H1 (cell line): ENCODE measurements around the gene NREP. TPM values are rescaled to one million over a fixed set of nuclear protein-coding genes. Genes with fewer than 3 reads are reported as not detected.

Experiments
- EGR1 ChIP-seq: IDR thresholded peaks from 2 replicates; pipeline ENCODE4 v1.6.1; 2011; ENCODE audit warnings: low read depth, low read length, borderline replicate concordance
- SP2 ChIP-seq: IDR thresholded peaks from 2 replicates; pipeline ENCODE4 v1.6.1; 2012; ENCODE audit warnings: mild to moderate bottlenecking, low read length, inconsistent platforms
- SRF ChIP-seq: IDR thresholded peaks from 2 replicates; pipeline ENCODE4 v1.6.1; 2011; ENCODE audit warnings: mild to moderate bottlenecking, low read depth, low read length, moderate library complexity
- TEAD4 ChIP-seq: IDR thresholded peaks from 2 replicates; pipeline ENCODE4 v1.6.1; 2012; ENCODE audit warnings: low read depth, low read length, inconsistent platforms, mixed read lengths
- polyA plus RNA-seq, 7 experiments: library from polyadenylated mRNA; depleted of rRNA in 3 of 7; stranded (reverse) in 5 of 7; unstranded in 2 of 7; fragments of >200 nt in 5 of 7; fragments of 200-250 nt in 2 of 7; gene quantifications; 1 replicate in 5 of 7; 2 replicates in 1 of 7; 4 replicates in 1 of 7; pipeline versions ENCODE4 v1.2.1 to v1.2.3, GENCODE V29; 2011 to 2013; ENCODE audit warnings: missing spikeins in 2 of 7, mixed read lengths in 2 of 7
- total RNA-seq: library from RNA; stranded (reverse); fragmentation: NEBNext Ultra II Directional; extraction: Animal tissue kit (Norgen Biotek cat#: 25700); gene quantifications from 2 replicates; pipeline ENCODE4 v1.2.1, GENCODE V29; 2021
- TF ChIP-seq, protein P1 (sequence below): fragments of 300-600 bp; sonication (generic); IDR thresholded peaks from 2 replicates; pipeline ENCODE4 v1.7.1; 2012; ENCODE audit warnings: low read length, moderate library complexity, mild to moderate bottlenecking, inconsistent platforms; ENCODE audit not compliant: insufficient replicate concordance
- TF ChIP-seq, protein P2 (sequence below): IDR thresholded peaks from 2 replicates; pipeline ENCODE4 v1.6.1; 2011; ENCODE audit warnings: low read depth, mild to moderate bottlenecking, low read length; ENCODE audit not compliant: insufficient read depth

The NREP gene
- total and polyA plus RNA-seq, 2 of the 8 experiments (the other 6 are each of a cell fraction or from before 2014, with no cell fraction given), result 254 to 301 TPM

DNA sequence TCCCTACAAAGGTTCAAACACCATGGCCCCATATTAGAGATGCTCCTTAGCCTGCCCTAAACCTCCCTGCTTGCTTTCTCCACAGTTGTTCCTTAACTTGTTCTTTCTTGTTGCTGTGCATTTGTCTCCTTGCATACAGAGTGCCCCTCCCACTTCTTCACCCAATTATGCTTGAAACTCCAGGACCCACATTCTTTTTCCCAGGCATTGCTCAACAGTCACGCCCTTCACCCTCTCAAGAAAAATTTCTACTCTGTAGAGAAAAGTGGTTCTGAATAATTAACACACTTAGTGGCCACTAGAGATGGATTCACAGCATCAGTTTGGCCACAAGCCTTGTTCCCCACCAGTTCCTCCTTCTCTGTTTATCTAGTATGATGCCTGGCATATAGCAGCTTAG lies 57.7 kb downstream of the NREP start (continued):
- TF ChIP-seq, protein P1, sequence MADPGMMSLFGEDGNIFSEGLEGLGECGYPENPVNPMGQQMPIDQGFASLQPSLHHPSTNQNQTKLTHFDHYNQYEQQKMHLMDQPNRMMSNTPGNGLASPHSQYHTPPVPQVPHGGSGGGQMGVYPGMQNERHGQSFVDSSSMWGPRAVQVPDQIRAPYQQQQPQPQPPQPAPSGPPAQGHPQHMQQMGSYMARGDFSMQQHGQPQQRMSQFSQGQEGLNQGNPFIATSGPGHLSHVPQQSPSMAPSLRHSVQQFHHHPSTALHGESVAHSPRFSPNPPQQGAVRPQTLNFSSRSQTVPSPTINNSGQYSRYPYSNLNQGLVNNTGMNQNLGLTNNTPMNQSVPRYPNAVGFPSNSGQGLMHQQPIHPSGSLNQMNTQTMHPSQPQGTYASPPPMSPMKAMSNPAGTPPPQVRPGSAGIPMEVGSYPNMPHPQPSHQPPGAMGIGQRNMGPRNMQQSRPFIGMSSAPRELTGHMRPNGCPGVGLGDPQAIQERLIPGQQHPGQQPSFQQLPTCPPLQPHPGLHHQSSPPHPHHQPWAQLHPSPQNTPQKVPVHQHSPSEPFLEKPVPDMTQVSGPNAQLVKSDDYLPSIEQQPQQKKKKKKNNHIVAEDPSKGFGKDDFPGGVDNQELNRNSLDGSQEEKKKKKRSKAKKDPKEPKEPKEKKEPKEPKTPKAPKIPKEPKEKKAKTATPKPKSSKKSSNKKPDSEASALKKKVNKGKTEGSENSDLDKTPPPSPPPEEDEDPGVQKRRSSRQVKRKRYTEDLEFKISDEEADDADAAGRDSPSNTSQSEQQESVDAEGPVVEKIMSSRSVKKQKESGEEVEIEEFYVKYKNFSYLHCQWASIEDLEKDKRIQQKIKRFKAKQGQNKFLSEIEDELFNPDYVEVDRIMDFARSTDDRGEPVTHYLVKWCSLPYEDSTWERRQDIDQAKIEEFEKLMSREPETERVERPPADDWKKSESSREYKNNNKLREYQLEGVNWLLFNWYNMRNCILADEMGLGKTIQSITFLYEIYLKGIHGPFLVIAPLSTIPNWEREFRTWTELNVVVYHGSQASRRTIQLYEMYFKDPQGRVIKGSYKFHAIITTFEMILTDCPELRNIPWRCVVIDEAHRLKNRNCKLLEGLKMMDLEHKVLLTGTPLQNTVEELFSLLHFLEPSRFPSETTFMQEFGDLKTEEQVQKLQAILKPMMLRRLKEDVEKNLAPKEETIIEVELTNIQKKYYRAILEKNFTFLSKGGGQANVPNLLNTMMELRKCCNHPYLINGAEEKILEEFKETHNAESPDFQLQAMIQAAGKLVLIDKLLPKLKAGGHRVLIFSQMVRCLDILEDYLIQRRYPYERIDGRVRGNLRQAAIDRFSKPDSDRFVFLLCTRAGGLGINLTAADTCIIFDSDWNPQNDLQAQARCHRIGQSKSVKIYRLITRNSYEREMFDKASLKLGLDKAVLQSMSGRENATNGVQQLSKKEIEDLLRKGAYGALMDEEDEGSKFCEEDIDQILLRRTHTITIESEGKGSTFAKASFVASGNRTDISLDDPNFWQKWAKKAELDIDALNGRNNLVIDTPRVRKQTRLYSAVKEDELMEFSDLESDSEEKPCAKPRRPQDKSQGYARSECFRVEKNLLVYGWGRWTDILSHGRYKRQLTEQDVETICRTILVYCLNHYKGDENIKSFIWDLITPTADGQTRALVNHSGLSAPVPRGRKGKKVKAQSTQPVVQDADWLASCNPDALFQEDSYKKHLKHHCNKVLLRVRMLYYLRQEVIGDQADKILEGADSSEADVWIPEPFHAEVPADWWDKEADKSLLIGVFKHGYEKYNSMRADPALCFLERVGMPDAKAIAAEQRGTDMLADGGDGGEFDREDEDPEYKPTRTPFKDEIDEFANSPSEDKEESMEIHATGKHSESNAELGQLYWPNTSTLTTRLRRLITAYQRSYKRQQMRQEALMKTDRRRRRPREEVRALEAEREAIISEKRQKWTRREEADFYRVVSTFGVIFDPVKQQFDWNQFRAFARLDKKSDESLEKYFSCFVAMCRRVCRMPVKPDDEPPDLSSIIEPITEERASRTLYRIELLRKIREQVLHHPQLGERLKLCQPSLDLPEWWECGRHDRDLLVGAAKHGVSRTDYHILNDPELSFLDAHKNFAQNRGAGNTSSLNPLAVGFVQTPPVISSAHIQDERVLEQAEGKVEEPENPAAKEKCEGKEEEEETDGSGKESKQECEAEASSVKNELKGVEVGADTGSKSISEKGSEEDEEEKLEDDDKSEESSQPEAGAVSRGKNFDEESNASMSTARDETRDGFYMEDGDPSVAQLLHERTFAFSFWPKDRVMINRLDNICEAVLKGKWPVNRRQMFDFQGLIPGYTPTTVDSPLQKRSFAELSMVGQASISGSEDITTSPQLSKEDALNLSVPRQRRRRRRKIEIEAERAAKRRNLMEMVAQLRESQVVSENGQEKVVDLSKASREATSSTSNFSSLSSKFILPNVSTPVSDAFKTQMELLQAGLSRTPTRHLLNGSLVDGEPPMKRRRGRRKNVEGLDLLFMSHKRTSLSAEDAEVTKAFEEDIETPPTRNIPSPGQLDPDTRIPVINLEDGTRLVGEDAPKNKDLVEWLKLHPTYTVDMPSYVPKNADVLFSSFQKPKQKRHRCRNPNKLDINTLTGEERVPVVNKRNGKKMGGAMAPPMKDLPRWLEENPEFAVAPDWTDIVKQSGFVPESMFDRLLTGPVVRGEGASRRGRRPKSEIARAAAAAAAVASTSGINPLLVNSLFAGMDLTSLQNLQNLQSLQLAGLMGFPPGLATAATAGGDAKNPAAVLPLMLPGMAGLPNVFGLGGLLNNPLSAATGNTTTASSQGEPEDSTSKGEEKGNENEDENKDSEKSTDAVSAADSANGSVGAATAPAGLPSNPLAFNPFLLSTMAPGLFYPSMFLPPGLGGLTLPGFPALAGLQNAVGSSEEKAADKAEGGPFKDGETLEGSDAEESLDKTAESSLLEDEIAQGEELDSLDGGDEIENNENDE, result no peak
- TF ChIP-seq, protein P2, sequence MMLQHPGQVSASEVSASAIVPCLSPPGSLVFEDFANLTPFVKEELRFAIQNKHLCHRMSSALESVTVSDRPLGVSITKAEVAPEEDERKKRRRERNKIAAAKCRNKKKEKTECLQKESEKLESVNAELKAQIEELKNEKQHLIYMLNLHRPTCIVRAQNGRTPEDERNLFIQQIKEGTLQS, result no peak
- no peak for TF ChIP-seq SRF
- TF ChIP-seq TEAD4, result no peak
- no peak for TF ChIP-seq EGR1
- no peak for TF ChIP-seq SP2
